Myocyte (in vitro differentiated cells): ENCODE measurements around the gene PSMB8. TPM values are rescaled to one million over a fixed set of nuclear protein-coding genes. Genes with fewer than 3 reads are reported as not detected.
A peak's percentile ranks its signal among the peaks of the same experiment; 100 is the strongest.
"Not testable (repeated sequence)": the region's sequence is repeated elsewhere in the genome, so short reads cannot be mapped to it uniquely, and the experiment has no call there.

Experiments used
- DNase-seq: peaks from one replicate; pipeline ENCODE4 v3.0.0-alpha.2; 2012; ENCODE audit warnings: low read depth
- polyA plus RNA-seq: library from polyadenylated mRNA; unstranded; fragments of >200 nt; gene quantifications from one replicate; pipeline ENCODE4 v1.2.1, GENCODE V29; 2012; ENCODE audit warnings: missing spikeins
- total RNA-seq: library from RNA; depleted of rRNA; stranded (reverse); fragments of >200 nt; gene quantifications from 2 replicates; pipeline ENCODE4 v1.2.3, GENCODE V29; 2014

PSMB8 gene
- total RNA-seq, result 30.7 and 36.0 TPM in 2 replicates
- polyA plus RNA-seq, result 46.4 TPM

DNA sequence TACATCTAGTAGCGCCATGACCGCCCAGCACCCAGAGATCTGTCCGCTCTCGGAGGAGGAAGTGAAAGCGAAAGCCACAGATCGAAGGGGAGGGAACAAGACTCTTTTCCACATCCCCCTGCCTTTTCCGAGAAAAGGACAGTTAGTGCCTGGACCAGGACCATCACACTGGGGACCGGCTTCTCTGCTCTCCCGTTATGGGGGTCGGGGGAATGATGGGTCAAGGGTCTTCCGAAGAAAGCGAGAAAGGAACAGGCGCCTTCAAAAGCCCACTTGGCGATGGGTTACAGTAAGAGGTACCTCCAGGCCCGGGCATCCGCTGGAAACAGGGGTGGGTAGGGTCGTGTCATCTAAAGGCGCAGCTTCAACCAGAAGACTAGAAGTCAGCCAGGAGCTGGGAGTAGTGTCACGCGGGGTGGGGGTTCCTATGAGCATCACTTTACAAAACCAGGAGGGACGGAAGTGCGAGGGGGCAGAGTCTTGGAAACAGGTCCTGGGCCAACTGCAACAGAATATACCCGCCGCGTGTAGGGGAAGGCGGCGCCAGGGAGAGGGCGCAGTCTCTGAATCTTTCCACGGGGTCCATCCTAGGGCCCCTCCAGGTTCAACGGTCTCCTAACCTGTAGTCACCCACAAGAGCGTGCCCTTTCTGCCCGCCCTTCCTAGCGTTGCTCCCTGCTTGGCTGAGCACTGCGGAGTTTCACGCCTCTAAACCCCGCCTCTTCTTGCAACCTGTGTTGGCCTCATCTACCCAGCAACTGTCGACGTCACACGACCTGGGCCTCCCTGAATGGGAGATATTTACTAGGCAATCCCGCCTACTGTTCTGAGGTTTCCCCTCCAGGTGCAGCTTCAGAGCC lies at the start of gene PSMB8:
Gene PSMB8 (minus strand): TSS at position 69 of the 860 bp plus-strand sequence. CDS start 51 bp downstream, at position 18.
- DNase-seq, result peak; percentile 95

DNA sequence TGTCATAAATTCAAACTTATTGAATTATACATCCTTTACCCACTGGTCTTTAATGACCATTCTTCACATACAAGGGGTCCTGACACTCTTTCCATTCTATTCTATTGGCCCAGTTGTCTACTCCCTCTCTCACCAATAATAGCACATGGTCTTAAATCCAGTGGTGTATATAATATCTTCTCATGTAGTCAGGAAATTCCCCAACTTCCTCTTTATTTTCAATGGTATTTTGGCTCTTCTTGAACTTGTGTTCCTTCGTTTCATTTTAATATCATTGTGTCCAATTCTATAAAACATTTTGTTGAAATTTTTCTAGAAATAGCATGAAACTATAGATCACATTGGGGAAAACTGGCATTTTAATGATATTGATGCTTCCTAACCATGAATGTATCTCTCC lies 47.0 kb upstream of the PSMB8 start:
- no peak for DNase-seq

DNA sequence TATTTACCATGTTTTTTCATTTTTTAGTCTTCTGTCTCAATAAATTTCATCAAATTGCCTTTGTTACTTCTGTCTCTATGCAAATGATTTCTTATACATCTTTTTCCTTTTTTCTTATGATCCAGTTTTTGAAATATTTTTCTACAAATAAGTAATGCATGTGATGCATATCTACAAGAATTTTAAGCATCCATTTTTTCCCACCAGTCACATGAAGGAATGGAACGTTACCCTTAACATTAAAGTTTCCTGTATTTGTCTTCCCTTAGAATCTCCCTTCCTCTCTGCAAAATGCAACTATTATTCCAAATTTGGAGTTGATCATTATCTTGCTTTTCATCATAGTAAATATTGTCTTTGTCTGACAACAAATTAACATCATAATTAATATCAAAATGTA lies 45.7 kb upstream of the PSMB8 start:
- DNase-seq, result no peak

DNA sequence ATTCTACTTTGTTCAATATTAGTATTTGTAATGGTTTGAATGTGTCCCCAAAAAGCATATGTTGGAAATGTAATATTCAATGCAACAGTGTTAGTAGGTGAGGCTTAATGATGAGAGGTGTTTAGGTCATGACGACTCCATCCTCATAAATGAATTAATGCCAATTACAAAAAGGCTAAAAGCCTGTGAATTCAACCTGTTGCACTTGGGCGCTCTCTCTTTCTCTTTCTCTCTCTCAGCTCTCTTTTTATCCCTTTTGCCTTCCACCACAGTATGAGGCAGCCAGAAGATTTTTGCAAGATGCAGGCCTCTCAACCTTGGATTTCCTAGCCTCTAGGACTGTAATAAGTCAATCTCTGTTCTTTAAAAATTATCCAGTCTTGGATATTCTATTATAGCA lies 44.7 kb upstream of the PSMB8 start:
- no peak for DNase-seq

DNA sequence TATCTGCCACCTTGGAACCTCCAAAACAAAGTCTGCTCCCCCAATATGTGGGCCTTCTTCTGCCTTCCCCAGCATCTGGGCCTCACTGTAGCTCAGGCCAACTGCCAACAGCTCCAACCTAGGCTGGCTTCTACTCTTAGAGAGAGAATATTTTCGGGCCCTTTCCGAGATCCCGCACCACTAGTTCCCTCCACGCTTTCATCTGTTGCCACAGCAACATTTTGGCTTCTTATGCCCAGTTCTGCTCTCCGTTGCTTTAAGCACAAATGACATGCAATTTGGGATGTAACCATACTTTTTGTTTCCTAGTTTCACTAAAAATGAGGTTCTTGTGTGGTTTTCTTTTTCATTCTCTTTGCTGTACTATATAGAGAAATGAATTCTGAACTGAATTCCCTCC lies 43.8 kb upstream of the PSMB8 start:
- DNase-seq, result no peak

DNA sequence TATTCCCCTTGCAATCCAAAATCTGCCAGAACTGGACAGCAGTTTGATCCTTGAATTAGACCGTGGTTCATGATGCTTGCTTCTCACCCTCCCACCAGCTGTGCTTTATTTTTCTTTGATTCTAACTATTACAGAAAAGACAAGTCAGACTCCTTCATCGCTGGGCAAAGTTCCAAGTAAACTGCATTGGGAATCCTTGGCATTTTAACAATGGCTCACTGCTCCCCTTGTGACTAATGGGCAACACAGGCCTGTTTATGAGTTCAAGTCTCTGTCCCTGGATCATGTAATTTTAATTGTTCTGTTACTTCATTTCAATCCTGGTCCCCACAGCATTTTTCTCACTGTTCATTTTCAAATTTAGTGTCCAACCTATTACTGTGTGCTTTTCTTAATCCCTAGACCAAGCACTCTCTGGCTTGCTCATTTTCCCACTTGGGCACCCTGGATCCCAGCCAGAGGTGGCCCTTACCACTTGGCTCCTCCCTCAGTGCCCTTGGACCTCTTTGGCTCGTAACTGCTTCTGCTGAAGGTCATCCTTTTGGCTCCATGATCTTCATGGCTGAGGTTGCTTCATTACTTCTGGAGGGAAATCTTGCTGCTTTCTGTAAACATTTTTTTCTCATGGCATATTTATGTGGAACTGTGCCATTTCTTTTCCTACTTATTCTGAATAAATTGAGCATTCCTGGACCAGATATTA lies 43.0 kb upstream of the PSMB8 start:
- DNase-seq, result peak; percentile 76

DNA sequence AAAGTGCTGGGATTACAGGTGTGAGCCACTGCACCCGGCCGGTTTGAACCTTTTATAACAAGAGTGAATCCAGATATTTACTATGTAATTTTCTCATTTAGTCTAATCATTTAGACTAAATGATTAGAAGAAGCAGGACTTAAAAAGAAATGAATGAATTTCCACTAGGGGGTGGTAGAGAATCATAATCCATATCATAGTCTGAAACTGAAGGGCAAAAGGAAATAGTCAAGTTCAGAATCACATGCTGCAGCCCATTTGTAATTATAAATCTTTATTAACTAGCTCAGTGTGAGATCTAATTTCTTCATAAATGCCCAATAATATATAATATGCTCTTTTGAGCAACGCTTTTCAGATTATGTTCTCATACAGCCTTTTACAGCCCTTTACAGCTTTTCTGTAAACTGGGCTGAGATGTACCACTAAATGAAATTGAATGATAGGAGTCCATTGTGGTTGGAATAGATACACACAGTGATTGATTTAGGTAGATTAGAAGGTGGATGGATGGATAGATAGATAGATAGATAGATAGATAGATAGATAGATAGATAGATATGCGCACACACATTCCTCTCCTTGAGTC lies 41.9 kb upstream of the PSMB8 start:
- peak; percentile 77 for DNase-seq

DNA sequence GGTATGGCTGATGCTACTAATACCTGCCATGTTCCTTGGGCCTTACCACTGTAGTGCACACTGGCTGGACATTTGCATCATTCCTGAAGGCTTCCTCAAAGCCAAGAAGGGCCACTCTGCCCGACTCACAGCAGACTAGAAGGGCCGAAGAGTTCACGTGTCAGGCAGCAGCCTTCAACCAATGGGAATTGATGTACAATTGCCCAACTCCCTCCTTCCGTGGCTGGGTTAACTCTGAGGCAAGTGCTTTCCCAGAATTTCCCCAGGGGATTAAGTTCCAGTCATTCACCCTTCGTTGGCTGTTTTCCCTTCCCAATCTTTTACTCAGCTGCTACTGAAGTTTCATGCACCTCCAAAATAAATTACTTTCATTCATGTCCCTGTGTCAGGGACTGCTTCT lies 39.9 kb upstream of the PSMB8 start:
- peak; percentile 64 for DNase-seq

DNA sequence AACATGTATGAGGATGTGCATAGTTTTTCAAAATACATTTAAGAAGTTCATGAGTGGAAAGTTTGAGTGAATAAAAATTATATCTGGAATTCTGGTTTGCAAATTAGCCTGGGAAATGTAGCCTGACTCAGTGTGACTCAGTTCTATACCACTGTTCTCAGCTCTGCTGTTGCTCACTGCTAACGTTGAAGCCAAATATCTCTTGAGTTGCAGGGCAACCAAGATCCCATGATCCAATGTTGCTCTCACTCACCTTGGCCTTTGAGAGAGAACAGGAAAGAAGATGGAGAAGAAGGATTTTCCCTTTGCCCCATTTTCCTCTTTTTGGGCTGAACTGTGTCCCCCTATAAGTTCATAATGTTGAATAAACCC lies 39.0 kb upstream of the PSMB8 start:
- DNase-seq, result no peak

DNA sequence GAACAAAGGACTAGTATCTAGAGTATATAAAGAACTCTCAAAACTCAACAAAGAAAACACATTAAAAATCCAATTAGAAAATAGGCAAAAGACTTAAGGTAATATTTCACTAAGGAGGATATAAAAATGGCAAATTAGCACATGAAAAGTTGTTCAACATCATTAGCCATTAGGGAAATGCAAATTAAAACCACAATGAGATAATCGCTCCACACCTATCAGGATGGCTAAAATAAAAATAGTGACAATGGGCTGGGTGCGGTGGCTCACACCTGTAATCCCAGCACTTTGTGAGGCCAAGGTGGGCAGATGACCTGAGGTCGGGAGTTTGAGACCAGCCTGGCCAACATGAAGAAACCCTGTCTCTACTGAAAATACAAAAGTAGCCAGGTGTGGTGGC lies 37.1 kb upstream of the PSMB8 start:
- not testable (repeated sequence) for DNase-seq

DNA sequence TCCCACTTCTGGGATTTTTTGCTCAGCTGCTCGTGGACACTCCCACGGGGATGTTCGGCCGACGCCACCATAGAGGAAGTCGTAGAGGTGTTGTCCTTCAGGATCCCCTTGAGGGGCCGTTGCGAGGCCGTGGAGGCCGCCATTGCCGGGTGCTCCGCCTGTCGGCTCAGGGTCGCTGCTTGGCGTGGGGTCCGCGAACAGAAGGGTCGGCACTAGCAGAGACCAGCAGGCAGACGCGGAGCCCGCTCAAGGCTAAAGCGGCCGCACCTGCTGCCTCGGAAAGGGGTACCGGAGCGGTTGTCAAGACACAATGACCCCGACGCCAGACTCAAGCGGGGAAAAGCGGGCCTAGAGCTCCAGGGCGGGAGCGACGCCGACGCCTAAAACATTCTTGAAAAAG lies 35.8 kb upstream of the PSMB8 start:
- DNase-seq, result no peak

DNA sequence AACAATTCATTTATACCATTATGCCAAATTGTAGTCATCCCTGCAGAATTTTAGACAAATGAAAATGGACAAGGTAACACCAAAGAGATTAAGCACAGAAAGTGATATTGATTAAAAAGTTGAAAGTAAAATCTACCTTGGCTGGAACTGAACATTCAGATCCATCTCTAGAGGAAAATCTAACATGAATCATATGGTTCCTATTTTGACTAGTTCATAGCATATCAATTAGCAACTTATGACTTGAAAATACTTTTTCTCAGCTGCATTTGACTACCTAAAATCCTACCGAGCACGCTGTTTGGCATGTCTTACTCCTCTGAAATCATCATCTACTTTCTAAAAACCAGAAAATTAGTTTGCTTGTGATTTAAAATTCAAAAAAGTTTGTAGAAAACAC lies 32.8 kb upstream of the PSMB8 start:
- DNase-seq, result no peak

DNA sequence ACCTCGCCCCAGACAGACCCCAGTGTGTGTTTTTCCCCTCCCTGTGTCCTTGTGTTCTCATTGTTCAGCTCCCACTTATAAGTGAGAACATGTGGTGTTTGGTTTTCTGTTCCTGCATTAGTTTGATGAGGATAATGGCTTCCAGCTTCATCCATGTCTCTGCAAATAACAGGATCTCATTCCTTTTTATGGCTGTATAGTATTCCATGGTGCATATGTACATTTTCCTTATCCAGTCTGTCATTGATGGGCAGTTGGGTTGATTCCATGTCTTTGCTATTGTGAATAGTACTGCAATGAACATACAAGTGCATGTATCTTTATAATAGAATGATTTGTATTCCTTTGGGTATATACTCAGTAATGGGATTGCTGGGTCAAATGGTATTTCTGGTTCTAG lies 30.1 kb upstream of the PSMB8 start:
- not testable (repeated sequence) for DNase-seq

DNA sequence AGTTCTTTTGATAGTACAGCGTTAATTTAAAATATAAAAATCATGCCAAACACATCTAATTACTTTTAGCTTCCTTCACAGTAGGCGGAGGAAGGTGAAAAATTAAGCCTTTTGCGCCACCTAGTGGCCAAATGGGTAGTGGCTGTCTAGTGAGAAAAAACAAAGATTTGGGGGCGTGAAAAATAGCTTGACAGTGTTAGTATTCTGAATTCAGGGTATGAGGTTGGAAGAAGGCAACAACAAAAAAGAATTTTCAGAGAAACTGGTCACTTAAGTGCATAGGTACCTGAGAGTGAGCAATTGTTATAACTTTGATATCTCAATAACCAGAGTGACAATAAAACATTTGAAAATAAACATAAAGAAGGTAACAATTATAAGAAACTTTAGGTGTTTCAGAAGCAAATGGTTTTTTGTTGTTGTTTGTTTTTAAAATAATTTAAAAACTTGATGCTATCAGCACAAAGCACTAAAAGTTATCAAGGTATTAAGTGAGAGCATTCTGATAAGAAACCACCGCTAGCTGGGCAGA lies 24.5 kb upstream of the PSMB8 start:
- peak; percentile 83 for DNase-seq

DNA sequence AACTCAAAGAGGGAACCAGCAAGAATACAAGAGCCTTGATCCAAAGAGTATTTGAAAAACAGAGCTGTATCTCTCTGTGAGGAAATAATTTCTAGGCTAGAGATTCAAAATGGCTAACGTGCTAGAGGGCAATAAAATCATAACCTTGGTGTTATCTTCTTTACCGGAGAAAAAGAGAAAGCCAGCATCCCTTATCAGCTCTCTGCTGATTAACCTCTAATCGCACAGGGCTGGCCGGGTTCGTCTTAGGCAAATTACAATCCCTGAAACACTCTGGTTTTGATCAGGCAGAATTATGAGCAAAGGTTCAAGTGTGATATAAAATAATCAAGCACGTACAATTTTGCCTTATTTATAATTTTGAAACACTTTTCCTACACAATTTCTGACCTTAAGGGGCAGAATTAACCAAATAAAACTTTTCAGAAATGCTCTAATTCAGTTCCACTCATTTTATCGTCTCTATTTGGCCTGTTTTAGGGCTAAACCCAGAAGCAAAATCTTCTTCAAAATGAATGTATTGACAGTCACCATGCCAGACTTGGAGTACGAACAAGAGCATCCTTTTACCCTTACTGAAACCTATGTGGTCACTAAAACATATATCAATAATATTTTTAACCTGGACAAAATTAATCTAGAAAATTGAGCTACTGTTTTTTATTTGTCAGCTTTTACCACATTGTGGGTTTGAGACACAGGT lies 23.9 kb upstream of the PSMB8 start:
- no peak for DNase-seq

DNA sequence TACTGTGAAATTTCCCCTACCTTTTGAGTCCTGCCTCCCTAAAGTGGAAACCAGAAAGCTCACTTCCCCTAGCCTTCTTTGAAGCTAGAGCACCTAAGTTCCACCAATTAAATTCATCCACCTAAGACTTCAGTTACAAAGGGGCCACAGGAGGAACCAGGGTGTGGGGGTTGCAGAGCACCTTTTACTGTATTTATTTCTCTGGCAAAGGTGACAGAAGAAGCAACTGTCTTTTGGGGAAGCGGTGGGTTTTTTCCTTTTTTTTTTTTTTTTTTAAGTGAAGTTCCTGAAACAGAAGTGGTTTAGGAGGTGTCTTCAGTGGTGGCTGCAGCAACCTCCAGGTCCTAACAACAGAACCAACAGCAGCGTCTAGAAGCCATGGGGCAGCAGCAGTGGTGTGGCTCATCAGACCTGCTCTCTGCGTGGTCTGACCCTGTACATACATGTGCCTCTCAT lies 23.2 kb upstream of the PSMB8 start:
- DNase-seq, result no peak

DNA sequence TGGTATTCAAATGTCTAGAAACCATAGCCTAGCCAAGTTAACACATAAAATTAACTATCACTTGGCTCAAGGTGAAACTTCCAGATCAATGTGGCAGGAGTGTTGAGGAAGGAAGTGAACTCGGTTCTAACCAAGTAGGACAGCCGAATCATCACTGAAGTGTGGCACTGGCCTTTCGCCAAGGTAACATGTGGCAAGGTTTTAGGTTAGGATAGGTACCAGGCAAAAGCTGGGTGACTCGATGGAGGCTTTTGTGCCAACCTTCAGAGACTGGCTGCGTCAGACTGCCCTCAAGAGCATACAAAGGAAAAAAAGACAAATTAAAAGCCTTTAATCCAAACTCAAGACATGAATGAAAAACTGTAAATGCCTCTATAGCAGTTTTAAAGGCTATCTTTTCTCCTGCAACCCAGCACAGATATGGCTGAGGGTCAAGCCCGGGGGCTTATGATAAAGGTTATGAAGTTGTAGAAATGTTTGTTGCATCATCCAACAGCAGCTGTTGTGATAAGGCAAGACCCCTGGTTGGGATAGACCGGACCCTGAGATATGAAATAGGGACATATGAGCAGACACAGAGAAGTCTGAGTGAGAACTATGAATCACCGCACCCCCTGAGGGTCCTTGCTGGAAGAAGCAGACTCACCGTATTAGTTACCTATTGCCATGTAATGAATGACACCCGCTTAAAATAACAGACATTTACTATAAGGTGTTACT lies 22.0 kb upstream of the PSMB8 start:
- DNase-seq, result no peak

DNA sequence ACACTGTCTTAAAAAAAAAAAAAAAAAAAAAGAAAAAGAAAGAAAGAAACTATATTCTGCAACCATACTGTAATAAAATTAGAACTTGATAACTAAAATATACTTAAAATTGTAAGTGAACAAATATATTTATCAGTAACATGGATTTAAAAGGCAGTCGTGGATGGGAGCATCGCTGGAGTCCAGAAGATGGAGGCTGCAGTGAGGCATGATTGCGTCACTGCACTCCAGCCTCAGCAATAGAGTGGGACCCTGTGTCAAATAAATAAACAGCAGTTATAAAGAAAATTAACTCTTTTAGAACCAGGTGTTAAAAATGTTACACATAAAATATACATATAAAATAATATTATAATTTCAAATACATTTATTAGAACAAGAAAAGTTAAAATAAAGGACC lies 18.9 kb upstream of the PSMB8 start:
- no peak for DNase-seq

DNA sequence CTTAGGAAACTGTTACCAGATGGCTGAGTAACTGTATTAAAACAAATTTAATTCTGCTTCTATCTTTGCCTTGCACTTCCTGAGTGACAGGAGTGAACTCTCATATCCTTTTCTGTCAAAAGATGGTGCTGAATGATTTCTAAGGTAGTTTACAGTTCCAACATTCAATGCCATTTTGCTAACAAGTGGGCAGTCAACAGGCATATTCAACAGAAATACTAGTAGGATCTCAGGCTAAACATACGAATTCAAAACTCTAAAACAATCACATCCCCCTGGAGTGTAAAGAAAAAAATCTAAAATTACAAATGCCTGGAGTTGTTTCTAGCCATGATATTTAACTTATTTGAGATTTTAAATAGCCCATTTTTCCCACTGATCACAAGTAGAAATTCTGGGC lies 16.8 kb upstream of the PSMB8 start:
- no peak for DNase-seq

DNA sequence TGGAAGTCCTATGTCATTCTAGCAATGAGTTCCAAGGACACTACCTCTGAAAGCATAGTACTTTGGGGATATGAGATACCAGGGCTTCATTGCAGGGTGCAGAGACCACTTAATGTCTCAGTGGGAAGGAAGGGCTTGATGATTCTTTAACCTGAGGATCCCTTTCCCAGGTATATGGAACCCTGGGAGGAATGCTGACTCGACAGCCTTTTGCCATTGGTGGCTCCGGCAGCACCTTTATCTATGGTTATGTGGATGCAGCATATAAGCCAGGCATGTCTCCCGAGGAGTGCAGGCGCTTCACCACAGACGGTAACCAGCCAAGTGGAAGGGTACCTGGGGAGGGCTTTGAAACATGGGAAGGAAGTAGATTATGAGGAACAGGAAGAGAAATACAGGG lies 14.3 kb upstream of the PSMB8 start:
- DNase-seq, result no peak
